ENCODE measurements around the gene GPRC5A. TPM values are rescaled to one million over a fixed set of nuclear protein-coding genes. Genes with fewer than 3 reads are reported as not detected.
A peak's percentile ranks its signal among the peaks of the same experiment; 100 is the strongest.

Gene GPRC5A
- total RNA-seq, 1 donor from 2014 or later: 27.3 TPM

GRCh38 chr12:12899530-12900380, 8.4 kb downstream of the GPRC5A start:
- DNase-seq (ENCODE audit: extremely low spot score, unreplicated experiment): no peak
- H3K9me3 Mint-ChIP-seq (ENCODE audit: unreplicated experiment): no peaks in the 10 kb centered on the region

GRCh38 chr12:12900786-12901157, 9.4 kb downstream of the GPRC5A start:
- H3K9me3 Mint-ChIP-seq (ENCODE audit: unreplicated experiment): no peaks in the 10 kb centered on the region
- TF ChIP-seq CTCF (IDR thresholded peaks at IDR 0.05): no peak
- no peak for DNase-seq (ENCODE audit: extremely low spot score, unreplicated experiment)
- peaks cover 52% of the 10 kb centered on the region for H3K4me1 Mint-ChIP-seq (ENCODE audit: unreplicated experiment)
- peaks cover 7% of the 10 kb centered on the region for H3K36me3 Mint-ChIP-seq (ENCODE audit: unreplicated experiment)
- no peak overlapping the region for H3K4me3 Mint-ChIP-seq (ENCODE audit: unreplicated experiment)
- H3K27me3 Mint-ChIP-seq (ENCODE audit: unreplicated experiment): no peaks in the 10 kb centered on the region
- peak overlapping the region; percentile 81 for H3K27ac Mint-ChIP-seq (ENCODE audit: unreplicated experiment)

More at GRCh38 chr12:12899530-12900380, 8.4 kb downstream of the GPRC5A start:
- Mint-ChIP-seq H3K27me3 (ENCODE audit: unreplicated experiment) (no peaks in the 10 kb centered on the region), H3K27ac (ENCODE audit: unreplicated experiment) (peak overlapping the region; percentile 81), H3K4me3 (ENCODE audit: unreplicated experiment) (no peak overlapping the region), H3K36me3 (ENCODE audit: unreplicated experiment) (no peaks in the 10 kb centered on the region), H3K4me1 (ENCODE audit: unreplicated experiment) (peaks cover 56% of the 10 kb centered on the region)
- no peak for TF ChIP-seq CTCF (IDR thresholded peaks at IDR 0.05)

- peak overlapping the region; percentile 80 for H3K27ac Mint-ChIP-seq (ENCODE audit: unreplicated experiment)
Observed at GRCh38 chr12:12901158-12901791, 9.9 kb downstream of the GPRC5A start.

DNA sequence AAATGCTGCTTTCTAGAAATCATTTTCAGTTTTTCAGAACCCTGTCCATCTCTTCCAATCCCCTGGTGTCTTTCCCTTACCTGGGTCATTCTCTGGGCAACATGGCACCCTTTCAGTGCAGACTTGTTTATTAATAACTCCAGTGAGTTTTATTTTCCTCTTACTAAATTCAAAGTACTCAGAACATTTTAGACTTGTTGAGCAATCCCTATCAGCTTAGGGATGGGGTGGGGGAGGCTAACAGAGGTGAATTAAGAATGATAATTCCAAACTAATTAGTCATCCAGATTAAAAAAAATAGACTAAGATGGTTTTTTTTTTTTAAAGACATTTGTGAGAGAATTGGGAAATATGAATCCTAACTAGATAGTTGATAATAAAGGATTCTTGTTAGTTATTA, 10.7 kb downstream of the GPRC5A start:
- no peaks in the 10 kb centered on the region for H3K27me3 Mint-ChIP-seq (ENCODE audit: unreplicated experiment)
- DNase-seq (ENCODE audit: extremely low spot score, unreplicated experiment): no peak
- no peak for TF ChIP-seq CTCF (IDR thresholded peaks at IDR 0.05)
- peaks cover 43% of the 10 kb centered on the region for H3K4me1 Mint-ChIP-seq (ENCODE audit: unreplicated experiment)
- H3K27ac Mint-ChIP-seq (ENCODE audit: unreplicated experiment): peak overlapping the region; percentile 80
- H3K4me3 Mint-ChIP-seq (ENCODE audit: unreplicated experiment): no peak overlapping the region
- H3K36me3 Mint-ChIP-seq (ENCODE audit: unreplicated experiment): peaks cover 7% of the 10 kb centered on the region
- no peaks in the 10 kb centered on the region for H3K9me3 Mint-ChIP-seq (ENCODE audit: unreplicated experiment)

More at GRCh38 chr12:12901158-12901791, 9.9 kb downstream of the GPRC5A start:
- Mint-ChIP-seq H3K27me3 (ENCODE audit: unreplicated experiment) (no peaks in the 10 kb centered on the region), H3K36me3 (ENCODE audit: unreplicated experiment) (peaks cover 7% of the 10 kb centered on the region), H3K4me1 (ENCODE audit: unreplicated experiment) (peaks cover 47% of the 10 kb centered on the region), H3K9me3 (ENCODE audit: unreplicated experiment) (no peaks in the 10 kb centered on the region), H3K4me3 (ENCODE audit: unreplicated experiment) (no peak overlapping the region)
- TF ChIP-seq CTCF (IDR thresholded peaks at IDR 0.05): no peak
- no peak for DNase-seq (ENCODE audit: extremely low spot score, unreplicated experiment)

Data from osteocyte (in vitro differentiated cells).